Sigmoid colon (tissue), 7 donors: Measurements from ENCODE around the gene MEGF11. TPM values are rescaled to one million over a fixed set of nuclear protein-coding genes. Genes with fewer than 3 reads are reported as not detected.

Experiments
- DNase-seq: peaks from one replicate; pipeline ENCODE4 v3.0.0-alpha.2; 2019
- H3K27ac ChIP-seq, 4 donors: fragments of 200-600 bp; sonication (generic); one replicate each; pipeline ENCODE4 v1.5.1; 2016 to 2019; ENCODE audit warnings: mild to moderate bottlenecking in 1 of 4
- H3K27me3 ChIP-seq, 3 donors: fragments of 200-600 bp; sonication (generic); one replicate each; pipeline ENCODE4 v1.5.1; 2019; ENCODE audit warnings: mild to moderate bottlenecking in 1 of 3
- H3K36me3 ChIP-seq, 4 donors: fragments of 200-600 bp; sonication (generic); one replicate each; pipeline ENCODE4 v1.5.1; 2016 to 2019
- H3K4me1 ChIP-seq, 4 donors: fragments of 200-600 bp; sonication (generic); one replicate each; pipeline ENCODE4 v1.5.1; 2017 to 2019
- H3K4me3 ChIP-seq, 4 donors: fragments of 200-600 bp; sonication (generic); one replicate each; pipeline ENCODE4 v1.5.1; 2017 to 2019; ENCODE audit warnings: mild to moderate bottlenecking in 2 of 4, moderate library complexity in 1 of 4
- H3K9me3 ChIP-seq, 4 donors: fragments of 200-600 bp in 3 of 4; sonication (generic) in 3 of 4; one replicate each; pipeline versions ENCODE4 v1.5.1 to v1.6.1; 2013 to 2019
- EP300 ChIP-seq, 4 donors: sonication (generic); formaldehyde crosslinking; IDR thresholded peaks; one replicate each; pipeline ENCODE4 v1.6.1; 2017; ENCODE audit warnings: antibody characterized with exemption in 4 of 4
- POLR2A ChIP-seq, 2 donors: fragments of 450-650 bp; IDR thresholded peaks; one replicate each; pipeline ENCODE4 v1.6.1; 2016; ENCODE audit warnings: antibody characterized with exemption in 2 of 2, mild to moderate bottlenecking in 2 of 2, moderate library complexity in 2 of 2
- POLR2AphosphoS5 ChIP-seq, 4 donors: sonication (generic); formaldehyde crosslinking; IDR thresholded peaks; one replicate each; pipeline ENCODE4 v1.6.1; 2017; ENCODE audit warnings: antibody characterized with exemption in 4 of 4
- WGBS, 2 donors: extraction: QIAGEN DNeasy Blood & Tissue Kit; methylation state at CpG; one replicate each; pipeline ENCODE4 v1.1.7; 2013; 5-methylcytosine and 5-hydroxymethylcytosine counted together
- intact Hi-C: fragments of 100-400 bp; cut with DNase I; formaldehyde crosslinking; loops from one replicate; pipeline ENCODE4 v1.15.1; 2023
- polyA plus RNA-seq, 3 donors: library from polyadenylated mRNA; stranded (reverse); fragments of 200-250 nt; gene quantifications; one replicate each; pipeline ENCODE4 v1.2.3, GENCODE V29; 2013
- total RNA-seq, 4 donors: library from RNA; depleted of rRNA; stranded (reverse); fragments of >200 nt; gene quantifications; one replicate each; pipeline ENCODE4 v1.1.0, GENCODE V29; 2016
- TF ChIP-seq, protein P1 (sequence below), 4 experiments: fragments of 450-650 bp in 3 of 4; fragments of 200-600 bp in 1 of 4; IDR thresholded peaks; one replicate each; pipeline ENCODE4 v1.5.1; 2016 to 2019; ENCODE audit warnings: antibody characterized with exemption in 4 of 4, mild to moderate bottlenecking in 3 of 4, moderate library complexity in 2 of 4
- donor health status: healthy with polysubstance abuse.
- donor health status: Bipolar disorder and iron deficiency.
- donor health status: healthy.

The MEGF11 gene
- total and polyA plus RNA-seq, 7 donors, result 0.04 TPM; not detected in 6

DNA sequence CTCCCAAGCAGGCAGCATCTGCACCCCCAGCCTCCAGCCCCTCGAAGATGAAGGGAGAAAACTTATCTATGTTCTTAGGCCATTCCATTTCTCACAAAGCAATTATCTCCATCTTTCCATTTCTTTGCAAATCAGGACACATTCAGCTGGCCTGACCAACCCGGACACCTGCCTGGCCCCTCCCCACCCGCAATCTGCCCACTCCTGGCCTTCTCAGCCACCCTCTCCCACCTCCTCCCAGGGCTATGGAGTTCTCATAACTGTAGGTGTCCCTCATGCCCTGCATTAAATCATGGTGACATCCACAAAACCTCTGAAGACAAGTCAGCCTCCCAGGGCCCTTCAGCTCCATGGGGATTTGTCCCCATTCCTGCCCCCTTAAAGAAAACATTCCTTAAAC lies 119.3 kb downstream of the MEGF11 start:
- TF ChIP-seq, protein P1, sequence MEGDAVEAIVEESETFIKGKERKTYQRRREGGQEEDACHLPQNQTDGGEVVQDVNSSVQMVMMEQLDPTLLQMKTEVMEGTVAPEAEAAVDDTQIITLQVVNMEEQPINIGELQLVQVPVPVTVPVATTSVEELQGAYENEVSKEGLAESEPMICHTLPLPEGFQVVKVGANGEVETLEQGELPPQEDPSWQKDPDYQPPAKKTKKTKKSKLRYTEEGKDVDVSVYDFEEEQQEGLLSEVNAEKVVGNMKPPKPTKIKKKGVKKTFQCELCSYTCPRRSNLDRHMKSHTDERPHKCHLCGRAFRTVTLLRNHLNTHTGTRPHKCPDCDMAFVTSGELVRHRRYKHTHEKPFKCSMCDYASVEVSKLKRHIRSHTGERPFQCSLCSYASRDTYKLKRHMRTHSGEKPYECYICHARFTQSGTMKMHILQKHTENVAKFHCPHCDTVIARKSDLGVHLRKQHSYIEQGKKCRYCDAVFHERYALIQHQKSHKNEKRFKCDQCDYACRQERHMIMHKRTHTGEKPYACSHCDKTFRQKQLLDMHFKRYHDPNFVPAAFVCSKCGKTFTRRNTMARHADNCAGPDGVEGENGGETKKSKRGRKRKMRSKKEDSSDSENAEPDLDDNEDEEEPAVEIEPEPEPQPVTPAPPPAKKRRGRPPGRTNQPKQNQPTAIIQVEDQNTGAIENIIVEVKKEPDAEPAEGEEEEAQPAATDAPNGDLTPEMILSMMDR (IDR thresholded peaks at IDR 0.05), result no peak
- H3K9me3 ChIP-seq, result no peaks in the 10 kb centered on the region
- no peaks in the 10 kb centered on the region for H3K4me1 ChIP-seq
- intact Hi-C loops, result no loop called here
- no peak overlapping the region for H3K27ac ChIP-seq
- H3K4me3 ChIP-seq, result no peak overlapping the region
- H3K27me3 ChIP-seq, result peaks cover 0 to 2% (median 0%) of the 10 kb centered on the region in 3 donors
- H3K36me3 ChIP-seq, result no peaks in the 10 kb centered on the region
- WGBS, 2 donors, result 87 to 88% methylated on average over 3 of the region's 3 CpGs
- no peak for DNase-seq

GRCh38 chr15:66133247-66133885 lies 120.2 kb downstream of the MEGF11 start:
- WGBS, 2 donors, result 86 to 92% methylated on average over 10 of the region's 10 CpGs
- intact Hi-C loops, result no loop called here
- TF ChIP-seq POLR2AphosphoS5 (IDR thresholded peaks at IDR 0.05), result no peak
- TF ChIP-seq POLR2A (IDR thresholded peaks at IDR 0.05), result no peak
- TF ChIP-seq EP300 (IDR thresholded peaks at IDR 0.05), result no peak
- TF ChIP-seq, protein P1 (IDR thresholded peaks at IDR 0.05), result no peak
- Histone ChIP-seq H3K4me3 (no peak overlapping the region), H3K9me3 (no peaks in the 10 kb centered on the region), H3K27me3 (peaks cover 0 to 2% (median 0%) of the 10 kb centered on the region in 3 donors), H3K36me3 (no peaks in the 10 kb centered on the region), H3K4me1 (no peaks in the 10 kb centered on the region), H3K27ac (no peak overlapping the region)
- DNase-seq, result no peak

DNA sequence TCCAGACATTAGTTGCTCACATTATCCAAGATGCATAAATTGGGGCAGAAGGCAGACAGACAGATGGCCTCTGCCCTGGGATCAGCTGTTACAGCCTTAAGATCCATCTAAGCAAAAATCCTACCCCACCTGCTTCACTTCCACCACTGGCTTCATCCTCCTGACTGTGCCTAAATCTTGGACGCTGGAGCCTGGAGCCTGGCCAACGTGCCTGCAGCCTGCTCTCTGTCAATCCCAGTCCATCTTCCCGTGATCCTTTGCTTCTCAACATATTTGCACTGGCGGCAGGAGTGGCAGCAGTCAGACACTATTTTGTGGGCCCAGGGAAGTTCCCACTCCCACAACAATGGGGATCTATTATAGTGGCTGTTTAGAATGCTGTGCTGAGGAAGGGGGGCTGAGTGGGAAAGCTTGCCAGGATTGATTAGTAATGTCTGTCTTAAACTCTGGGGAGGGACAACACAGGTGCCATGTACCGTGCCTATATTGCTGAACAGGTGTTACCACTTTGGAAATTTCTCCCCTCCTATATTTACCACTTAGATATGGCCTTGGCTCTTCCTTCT lies 121.2 kb downstream of the MEGF11 start:
- 14 to 59% methylated on average over 5 of the region's 5 CpGs for WGBS, 2 donors
- H3K36me3 ChIP-seq, result no peaks in the 10 kb centered on the region
- no peak overlapping the region for H3K27ac ChIP-seq
- DNase-seq, result no peak
- H3K27me3 ChIP-seq, result peaks cover 0 to 2% (median 0%) of the 10 kb centered on the region in 3 donors
- intact Hi-C loops, result no loop called here
- H3K9me3 ChIP-seq, result no peaks in the 10 kb centered on the region
- H3K4me1 ChIP-seq, result no peaks in the 10 kb centered on the region
- TF ChIP-seq, protein P1 (IDR thresholded peaks at IDR 0.05), result no peak
- TF ChIP-seq POLR2AphosphoS5 (IDR thresholded peaks at IDR 0.05) (no peak), EP300 (IDR thresholded peaks at IDR 0.05) (no peak), POLR2A (IDR thresholded peaks at IDR 0.05) (no peak)
- H3K4me3 ChIP-seq, result no peak overlapping the region

GRCh38 chr15:66131831-66132230 lies 121.7 kb downstream of the MEGF11 start:
- WGBS, 2 donors, result 90 to 91% methylated on average over 6 of the region's 6 CpGs
- intact Hi-C loops, result no loop called here
- no peak for DNase-seq

More at GRCh38 chr15:66131831-66132230, 121.7 kb downstream of the MEGF11 start:
- H3K27ac ChIP-seq, result no peak overlapping the region
- no peak overlapping the region for H3K4me3 ChIP-seq
- H3K4me1 ChIP-seq, result no peaks in the 10 kb centered on the region
- H3K36me3 ChIP-seq, result no peaks in the 10 kb centered on the region
- TF ChIP-seq, protein P1 (IDR thresholded peaks at IDR 0.05), result no peak
- TF ChIP-seq POLR2A (IDR thresholded peaks at IDR 0.05) (no peak), POLR2AphosphoS5 (IDR thresholded peaks at IDR 0.05) (no peak), EP300 (IDR thresholded peaks at IDR 0.05) (no peak)
- H3K27me3 ChIP-seq, result peaks cover 0 to 2% (median 0%) of the 10 kb centered on the region in 3 donors
- no peaks in the 10 kb centered on the region for H3K9me3 ChIP-seq
